NCI-H82 treated with DMSO at 0.1 percent for 48 hours (cell line): ENCODE data around the gene GSKIP.
A peak's percentile ranks its signal among the peaks of the same experiment; 100 is the strongest.
"Not testable (repeated sequence)": the region's sequence is repeated elsewhere in the genome, so short reads cannot be mapped to it uniquely, and the experiment has no call there.

ENCODE experiments used
- DNase-seq: peaks from one replicate; lab custom pipeline; 2025; ENCODE audit not compliant: unreplicated experiment; lab: John Stamatoyannopoulos, UW

Gene GSKIP, protein sequence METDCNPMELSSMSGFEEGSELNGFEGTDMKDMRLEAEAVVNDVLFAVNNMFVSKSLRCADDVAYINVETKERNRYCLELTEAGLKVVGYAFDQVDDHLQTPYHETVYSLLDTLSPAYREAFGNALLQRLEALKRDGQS

DNA sequence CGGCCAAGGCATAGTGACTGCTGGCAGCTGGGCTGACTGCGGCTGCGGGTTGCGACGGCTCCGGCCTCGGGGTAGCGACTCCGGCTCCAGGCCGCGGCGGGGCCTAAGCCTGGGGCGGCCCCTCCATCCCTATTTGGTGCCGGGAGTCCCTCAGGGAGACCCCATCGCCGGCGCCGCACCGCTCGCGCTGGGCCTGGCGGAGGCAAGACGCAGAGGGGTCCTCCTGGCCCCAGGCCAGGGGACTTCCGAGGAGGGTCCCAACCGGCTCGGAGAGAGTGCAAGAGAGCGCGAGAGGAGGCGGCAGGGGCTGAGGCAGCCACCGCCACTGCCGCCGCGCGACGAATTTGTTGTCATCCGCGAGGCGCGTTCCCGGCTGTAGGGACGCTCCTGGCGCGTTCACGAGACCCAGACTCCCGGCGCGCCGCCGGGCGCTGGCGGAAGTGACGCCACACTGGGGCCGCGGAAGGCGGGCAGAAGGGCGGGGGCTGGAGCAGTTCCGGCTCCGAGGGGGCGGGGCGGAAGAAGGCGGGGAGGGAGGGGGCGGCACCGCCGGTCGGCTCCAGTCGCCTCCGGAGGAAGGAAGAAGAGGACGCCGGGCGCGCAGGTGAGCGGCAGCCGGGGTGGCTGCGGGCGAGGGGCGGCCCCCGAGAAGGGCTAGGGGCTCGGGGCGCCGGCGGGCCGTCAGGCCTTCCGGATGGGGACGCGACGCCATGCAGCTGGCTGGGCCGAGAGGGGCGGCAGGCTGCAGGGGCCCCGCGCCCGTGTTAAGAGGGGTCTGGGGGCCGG is at the start of gene GSKIP, which contains the start of gene ATG2B:
Gene GSKIP (plus strand): TSS at position 562 of the 786 bp plus-strand sequence. CDS start 18,722 bp downstream, outside the sequence.
Gene ATG2B (minus strand): TSS at position 377 of the 786 bp plus-strand sequence. CDS start 365 bp downstream, at position 12.
- peak; percentile 54 for DNase-seq

DNA sequence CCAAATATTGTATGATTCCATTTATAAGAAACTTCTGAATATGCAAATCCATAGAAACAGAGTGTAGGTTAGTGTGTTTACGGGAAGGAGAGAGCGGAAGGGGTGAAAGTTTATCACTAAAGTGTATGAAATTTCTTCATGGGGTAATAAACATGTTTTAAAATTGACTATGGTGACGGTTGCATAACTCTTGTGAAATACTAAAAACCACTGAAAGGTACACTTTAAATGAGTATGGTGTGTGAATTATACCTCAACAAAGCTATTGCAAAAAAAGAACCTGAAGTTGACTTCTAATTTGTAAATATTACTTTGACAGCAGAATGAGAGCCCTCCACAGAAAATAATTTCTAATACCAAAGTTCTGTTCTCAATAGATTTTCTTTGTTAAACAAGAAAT is 47.2 kb upstream of the GSKIP start:
- no peak for DNase-seq

DNA sequence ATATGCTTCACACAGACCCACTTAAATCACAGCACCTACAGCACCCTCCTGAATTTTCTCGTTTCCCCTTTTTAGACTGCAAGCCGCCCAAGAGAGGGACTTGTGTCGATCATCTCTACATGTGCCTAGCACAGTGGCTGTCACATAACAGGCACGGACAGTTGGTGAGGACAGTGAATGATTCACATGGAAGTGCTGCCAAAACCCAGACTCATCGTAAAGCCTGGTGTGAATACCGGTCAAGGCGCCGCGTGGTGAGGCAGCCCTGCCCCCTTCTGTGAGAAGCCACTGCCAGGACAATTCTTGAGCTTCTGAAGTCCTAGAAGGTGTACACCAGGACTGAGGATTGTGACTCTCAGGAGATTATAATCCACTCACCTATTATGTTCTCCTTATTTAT is 44.5 kb upstream of the GSKIP start:
- DNase-seq = no peak

DNA sequence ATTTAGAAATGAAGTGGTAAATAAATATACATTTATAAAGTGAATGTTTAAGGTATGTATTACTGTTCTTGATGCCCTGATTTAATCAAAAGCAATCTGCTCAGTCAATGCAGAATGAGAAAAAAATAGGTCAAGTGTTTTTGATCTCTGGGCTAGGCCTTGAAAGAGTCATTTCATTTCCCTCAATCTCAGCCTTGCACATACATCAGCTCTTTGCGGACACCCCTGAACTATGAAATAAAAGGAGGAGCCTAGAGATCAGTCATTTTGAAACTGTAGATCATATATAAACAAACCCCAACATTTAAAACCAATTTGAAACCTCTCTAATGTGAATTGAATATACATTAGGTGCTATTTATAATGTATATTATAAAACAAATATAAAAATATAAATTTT is 42.7 kb upstream of the GSKIP start:
- no peak for DNase-seq

DNA sequence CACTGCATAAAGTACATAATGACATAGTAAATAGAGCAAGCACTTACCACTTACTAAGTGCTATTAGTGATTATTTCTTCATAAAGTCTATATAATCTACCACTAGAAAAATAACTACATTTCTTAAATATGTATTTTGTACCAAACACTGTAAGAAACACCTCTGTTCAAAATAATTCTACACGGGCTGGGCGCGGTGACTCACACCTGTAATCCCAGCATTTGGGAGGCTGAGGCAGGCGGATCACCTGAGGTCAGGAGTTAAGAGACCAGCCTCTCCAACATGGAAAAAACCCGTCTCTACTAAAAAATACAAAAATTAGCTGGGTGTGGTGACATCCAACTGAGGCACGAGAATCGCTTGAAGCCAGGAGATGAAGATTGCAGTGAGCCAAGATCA is 39.1 kb upstream of the GSKIP start:
- DNase-seq = no peak

DNA sequence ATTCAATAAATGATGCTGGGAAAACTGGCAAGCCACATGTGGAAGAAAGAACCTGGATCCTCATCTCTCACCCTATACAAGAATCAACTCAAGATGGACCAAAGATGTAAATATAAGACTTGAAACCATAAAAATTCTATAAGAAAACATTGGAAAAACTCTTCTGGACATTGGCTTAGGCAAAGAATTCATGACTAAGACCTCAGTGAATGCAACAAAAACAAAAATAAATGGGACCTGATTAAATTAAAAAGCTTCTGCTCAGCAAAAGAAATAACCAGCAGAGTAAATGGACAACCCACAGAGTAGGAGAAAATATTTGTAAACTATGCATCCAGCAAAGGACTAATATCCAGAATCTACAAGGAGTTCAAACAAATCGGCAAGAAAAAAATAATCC is 24.8 kb upstream of the GSKIP start:
- DNase-seq = no peak

DNA sequence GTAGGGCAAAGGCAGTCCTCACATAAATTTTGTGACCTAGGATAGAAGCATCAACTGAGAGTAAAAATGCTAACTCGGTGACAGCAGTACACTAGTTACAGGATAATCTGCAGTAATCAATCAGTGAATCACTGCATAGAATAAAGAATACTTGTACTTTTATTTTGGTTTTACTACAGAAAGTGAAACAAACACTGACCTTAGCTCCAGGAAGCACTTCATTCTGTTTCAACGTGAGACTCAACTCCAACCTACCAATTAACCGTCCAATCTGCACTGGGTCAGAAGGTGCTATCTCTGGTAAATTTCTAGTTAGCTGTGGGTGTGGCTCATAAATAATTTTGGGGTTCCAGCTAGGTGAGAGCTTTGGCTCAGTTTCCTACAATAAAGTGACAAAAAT is 22.0 kb upstream of the GSKIP start:
- DNase-seq = no peak

DNA sequence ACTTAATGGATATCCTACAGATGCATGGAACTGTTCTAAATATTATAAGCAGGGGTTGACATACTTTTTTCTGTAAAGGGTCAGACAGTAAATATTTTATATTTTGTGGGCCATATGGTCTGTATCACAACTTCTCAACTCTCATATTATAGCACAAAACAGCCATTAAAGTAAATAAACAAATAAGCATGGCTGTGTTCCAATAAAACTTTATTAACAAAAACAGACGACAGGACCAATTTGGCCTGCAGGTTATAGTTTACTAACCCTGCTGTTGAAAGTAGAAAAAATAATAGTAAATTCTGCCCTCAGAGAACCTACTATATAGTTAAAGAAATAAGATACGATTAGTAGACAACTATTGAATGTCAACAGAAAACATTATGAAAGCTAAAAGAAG is 17.7 kb upstream of the GSKIP start:
- no peak for DNase-seq

DNA sequence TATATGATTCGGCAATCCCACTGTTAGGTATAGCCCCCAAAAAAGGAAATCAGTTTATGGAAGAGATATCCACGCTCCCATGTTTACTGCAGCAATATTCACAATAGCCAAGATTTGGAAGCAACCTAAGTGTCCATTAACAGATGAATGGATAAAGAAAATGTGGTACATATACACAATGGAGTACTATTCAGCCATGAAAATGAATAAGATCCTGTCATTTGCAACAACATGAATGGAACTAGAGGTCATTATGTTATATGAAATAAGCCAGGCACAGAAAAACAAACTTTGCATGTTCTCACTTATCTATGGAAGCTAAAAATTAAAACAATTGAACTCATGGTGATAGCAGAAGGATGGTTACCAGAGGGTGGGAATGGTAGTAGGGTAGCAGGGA is 15.4 kb upstream of the GSKIP start:
- DNase-seq = not testable (repeated sequence)

DNA sequence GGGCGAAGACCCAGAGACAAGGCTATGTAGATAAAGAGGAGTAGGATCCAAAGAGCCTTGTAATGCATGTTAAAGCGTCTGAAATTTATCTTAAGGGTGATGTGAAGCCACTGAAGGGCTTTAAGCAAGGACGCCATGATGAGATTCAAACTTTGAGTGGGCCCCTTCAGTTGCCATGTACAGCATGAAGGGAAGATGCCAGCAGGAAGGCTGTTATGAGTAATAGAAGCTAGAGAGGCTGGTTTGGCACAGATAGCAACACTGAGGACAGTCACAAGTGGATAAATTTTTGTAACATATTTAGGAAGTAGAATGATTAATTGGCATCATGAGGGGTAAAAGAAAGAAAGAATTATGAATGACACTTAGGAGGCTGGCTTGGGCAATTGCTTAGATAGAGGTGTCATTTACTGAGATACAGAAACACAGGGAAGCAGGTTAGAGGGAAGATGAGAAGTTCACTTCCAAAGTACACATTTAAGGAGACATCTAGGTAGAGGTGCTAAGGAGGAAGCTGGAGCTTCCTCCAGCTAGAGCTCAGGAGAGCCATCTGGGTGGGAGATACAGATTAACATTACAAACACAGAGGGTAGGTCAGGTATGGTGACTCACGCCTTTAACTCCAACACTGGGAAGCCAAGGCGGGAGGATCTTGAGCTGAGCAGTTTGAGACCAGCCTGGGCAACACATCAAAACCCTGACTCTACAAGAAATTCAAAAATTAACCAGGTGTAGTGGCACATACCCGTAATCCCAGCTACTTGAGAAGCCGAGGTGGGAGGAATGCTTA is 13.8 kb upstream of the GSKIP start:
- DNase-seq = no peak

DNA sequence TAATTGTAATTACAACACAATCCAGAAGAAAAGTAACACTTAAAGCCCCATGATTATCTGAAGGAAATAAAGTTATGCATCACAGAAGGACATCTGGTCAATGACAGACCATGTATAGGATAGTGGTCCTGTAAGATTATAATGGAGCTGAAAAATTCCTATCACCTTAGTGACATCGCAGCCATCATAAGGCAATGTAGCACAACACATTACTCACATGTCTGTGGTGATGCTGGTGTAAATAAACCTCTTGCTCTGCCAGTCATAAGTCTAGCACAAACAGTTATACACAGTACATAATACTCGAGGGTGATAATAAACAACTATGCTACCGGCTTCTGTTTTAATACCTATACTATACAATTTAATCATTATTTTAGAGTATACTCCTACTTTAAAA is 11.3 kb upstream of the GSKIP start:
- no peak for DNase-seq

DNA sequence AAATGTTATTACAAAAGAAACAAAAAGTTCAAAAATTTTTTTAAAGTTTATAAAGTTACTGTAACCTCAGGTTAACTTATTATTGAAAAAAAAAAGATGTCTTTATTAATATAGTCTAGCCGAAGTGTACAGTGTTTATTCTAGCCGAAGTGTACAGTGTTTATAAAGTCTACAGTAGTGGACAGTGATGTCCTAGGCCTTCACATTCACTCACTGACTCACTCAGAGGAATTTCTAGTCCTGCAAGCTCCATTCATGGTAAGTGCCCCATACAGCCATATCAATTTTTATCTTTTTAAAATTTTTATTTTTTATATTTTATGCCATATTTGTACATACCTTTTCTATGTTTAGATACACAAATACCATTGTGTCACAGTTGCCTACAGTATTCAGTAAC is 10.6 kb upstream of the GSKIP start:
- no peak for DNase-seq

DNA sequence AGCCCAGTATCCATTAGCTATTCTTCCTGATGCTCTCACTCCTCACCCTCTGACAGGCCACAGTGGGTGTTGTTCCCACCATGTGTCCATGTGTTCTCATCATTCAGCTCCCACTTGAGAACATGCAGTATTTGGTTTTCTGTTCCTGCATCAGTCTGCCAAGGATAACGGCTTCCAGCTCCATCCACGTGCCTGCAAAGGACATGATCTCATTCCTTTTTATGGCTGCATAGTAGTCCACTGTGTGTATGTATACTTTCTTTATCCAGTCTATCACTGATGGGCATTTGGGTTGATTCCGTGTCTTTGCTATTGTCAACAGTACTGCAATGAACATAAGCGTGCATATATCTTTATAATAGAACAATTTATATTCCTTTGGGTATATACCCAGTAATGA is 9.1 kb upstream of the GSKIP start:
- DNase-seq = no peak

DNA sequence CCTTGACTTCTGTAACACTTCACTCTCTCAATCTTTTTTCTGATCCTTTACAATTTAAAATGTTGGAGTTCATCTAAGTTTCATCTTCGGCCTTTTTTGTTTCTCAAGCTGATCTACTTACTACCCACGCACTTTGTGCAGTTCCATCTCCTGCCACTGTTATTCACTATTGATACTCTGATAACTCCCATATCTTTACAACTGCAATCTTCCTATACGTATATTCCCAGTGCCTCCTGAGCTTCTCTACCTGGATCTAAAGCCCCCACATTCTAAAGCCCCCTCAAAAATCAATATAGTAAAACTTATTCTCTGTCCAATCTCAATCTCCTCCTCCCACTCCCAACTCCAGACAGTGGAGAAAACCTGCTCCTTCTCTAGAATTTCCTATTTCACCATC is 6.1 kb upstream of the GSKIP start:
- no peak for DNase-seq

DNA sequence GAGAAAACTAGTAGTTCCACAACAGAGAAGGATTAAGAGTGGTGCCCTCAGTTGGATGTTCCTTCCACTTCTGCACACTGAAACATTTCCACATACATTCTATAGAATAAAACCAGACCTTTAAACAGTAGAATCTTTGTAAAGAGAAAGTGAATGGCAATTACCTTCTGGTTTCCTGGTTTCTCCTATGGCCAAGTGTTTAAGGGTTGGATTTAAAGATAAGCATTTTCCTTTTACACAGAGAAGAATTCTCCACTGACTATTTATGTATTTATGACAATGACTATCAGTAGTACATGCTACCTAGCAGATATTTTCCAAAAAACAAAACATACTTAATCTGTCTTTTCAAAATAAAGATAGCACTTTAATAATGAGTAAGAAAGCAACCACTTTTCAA is 3.4 kb upstream of the GSKIP start:
- DNase-seq = no peak

DNA sequence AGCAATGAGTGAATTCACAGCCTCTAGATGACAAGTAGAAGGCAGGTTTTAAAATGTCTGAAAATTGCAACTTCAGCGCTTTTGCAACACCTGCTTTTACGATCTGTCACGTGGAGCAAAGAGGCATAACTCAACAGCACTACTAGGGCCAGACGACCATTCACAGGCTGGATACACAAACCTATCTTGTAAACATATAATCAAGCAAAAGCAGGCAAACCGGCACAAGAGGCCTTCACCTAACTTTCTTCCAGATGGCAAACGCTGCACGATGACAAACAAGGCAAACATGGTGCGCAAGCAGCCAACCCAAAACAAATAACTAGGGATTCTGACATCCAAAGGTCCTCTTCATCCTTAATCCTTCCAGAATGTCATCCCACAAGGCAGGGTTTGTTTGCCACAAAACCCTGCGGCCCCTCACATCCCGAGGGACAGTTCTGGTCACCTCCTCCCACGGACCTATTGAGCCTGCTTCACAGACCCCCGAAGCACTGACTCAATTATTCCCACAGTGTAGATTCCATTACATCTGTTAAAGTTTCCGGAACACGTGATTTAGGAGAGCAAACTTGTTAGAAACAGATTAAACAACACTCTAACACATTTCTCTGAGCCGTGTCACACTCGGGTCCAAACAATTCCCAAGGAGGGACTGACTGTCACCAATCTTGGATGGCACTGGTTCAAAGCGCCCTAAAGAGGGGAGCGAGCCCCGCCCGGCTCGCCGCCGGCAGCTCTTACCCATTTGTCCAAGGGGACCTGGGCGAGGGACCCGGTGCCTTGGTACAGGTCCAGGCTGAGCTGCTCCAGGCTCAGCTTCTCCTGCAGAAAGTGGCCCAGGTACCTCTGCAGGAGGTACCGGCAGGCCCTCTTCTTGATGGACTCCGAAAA is 1.0 kb upstream of the GSKIP start:
- DNase-seq = no peak

DNA sequence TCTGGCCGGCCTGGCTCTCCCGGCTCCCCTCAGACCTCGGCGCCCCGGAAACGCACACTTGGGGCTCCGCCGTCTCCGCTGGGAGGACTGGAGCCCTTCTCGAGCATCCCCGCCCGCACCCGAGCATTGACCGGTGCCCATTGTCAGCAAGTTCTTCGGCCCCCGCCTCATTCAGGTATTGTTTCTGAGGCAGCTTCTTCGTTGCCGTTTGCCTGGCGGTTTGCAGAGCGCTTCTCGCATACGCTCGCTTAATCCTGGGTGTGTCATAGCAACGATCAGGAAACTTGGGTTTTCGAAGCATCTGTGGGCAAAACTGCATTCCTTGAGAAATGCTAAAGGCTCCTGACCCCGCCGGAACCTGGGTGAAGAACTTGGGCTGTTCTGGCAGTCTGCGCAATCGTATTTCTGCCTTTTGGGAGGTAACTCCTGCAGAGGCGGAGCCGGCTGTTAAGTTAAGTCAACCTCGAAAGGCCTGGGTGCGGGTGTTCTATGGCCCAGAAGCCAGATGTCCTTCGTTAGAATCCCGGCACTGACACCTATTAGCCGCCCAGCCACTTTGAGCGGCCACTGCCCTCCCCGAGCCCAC is 518 bp downstream of the GSKIP start:
- peak; percentile 77 for DNase-seq

DNA sequence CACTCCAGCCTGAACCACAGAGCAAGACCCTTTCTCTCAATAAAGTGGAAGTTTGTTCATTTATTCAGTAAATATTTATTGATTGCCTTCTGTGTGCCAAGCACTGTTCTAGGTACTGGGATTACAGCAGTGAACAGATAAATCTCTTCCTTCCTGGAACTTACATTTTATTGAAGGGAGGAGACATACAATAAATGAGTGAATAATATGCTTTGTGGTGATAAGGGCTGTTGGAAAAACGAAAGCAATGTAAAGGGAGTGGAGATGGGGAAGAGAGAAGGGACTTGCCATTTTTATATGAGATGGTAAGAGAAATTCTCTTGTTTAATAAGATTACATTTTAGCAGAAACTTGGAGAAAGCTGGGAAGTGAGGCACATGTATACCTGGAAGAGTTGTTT is 1.6 kb downstream of the GSKIP start:
- DNase-seq = no peak

DNA sequence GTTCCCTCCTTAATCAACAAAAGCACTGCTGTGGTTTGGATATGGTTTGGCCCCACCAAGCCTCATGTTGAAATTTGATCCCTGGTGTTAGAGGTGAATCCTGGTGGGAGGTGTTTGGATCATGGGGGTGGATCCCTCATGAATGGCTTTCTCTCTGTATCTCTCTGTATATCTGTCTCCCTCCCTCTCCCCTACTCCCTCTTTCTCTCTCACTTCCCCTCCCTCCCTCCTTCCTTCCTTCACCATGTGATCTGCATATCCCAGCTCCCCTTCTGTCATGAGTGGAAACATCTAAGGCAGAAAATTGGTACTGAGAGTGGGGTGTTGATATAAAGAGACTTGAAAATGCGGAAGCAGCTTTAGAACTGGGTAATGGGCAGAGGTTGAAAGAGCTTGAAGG is 5.2 kb downstream of the GSKIP start:
- DNase-seq = no peak

DNA sequence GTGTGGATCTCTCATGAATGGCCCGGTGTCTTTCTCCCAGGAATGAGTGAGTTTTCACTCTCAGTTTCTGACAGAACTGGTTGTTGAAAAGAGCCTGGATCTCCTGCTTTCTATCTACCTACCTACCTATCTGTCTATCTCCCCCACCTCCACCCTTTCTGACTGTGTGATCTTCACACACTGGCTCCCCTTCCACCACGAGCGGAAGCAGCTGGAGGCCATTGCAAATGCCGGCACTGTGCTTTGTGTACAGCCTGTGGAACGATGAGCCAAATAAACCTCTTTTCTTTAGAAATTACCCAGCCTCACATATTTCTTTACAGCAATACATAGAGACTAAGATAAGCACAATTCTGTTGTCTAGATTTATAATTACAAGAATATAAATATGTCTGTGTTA is 7.2 kb downstream of the GSKIP start:
- DNase-seq = no peak

DNA sequence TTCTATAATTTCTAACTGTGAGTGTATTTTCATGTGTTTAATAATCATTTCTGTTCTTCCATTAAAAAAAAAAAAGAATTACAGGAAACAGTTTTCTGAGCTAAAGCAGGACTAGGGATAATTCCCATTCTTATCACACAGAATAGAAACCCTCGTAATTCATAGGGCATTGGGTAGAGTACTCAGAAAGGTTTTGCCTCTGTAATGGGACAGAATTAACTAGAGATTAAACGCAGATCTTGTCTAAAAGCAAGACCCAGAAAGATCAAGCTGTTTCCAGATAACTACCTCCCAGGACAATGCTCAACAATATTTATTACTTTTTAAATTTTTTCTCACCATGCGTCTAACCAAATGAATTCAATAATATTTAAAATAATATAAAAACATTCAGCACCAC is 10.2 kb downstream of the GSKIP start:
- DNase-seq = no peak
